Breast epithelium (tissue), 3 donors: ENCODE measurements around the gene STAM.

Experiments used
- CTCF ChIP-seq, 3 donors: fragments of 450-650 bp; IDR thresholded peaks; one replicate each; pipeline ENCODE4 v1.5.1; 2016 to 2017; ENCODE audit warnings: antibody characterized with exemption in 3 of 3, mild to moderate bottlenecking in 3 of 3, moderate library complexity in 3 of 3
- POLR2A ChIP-seq: fragments of 450-650 bp; IDR thresholded peaks from one replicate; pipeline ENCODE4 v1.6.1; 2016; ENCODE audit warnings: antibody characterized with exemption, mild to moderate bottlenecking, moderate library complexity

- TF ChIP-seq CTCF (IDR thresholded peaks at IDR 0.05) = no peak
- TF ChIP-seq POLR2A = no peak
Measured at GRCh38 chr10:17731331-17732020, 87.5 kb downstream of the STAM start.
